ENCODE measurements around the gene ART1. TPM values are rescaled to one million over a fixed set of nuclear protein-coding genes. Genes with fewer than 3 reads are reported as not detected.
A peak's percentile ranks its signal among the peaks of the same experiment; 100 is the strongest.

ART1 gene
- total and polyA plus RNA-seq, 2 experiments from 2014 or later: 0.30 TPM; not detected in 1

DNA sequence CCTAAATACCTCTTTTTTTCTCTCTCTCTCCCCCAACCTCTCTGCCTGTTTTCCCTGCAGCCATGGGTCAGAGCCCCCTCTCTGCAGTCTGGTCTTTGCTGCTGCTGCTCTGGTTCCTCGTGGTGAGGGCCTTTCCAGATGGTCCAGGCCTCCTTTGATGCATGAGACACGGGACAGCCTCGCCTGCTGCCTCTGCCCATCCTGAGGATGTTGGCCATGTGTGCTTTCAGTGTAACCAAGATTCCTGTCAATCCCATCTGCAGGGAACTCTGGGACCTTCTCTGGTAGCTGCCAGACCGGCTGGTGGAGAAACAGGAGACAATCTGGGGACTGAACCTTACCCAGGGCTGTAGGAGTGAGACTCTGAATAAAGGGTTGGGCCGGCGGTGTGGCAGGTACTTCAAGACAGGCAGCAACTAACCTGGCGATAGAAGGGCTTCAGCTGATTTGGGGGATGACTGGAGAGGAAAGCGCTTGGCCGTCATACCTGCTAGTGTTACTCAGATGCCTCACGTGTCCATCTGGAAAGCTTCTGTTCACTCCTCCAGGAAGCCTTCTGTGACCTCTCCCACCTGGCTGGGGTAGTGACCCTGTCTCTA is 19.2 kb downstream of the ART1 start:
- TF ChIP-seq, protein P1, sequence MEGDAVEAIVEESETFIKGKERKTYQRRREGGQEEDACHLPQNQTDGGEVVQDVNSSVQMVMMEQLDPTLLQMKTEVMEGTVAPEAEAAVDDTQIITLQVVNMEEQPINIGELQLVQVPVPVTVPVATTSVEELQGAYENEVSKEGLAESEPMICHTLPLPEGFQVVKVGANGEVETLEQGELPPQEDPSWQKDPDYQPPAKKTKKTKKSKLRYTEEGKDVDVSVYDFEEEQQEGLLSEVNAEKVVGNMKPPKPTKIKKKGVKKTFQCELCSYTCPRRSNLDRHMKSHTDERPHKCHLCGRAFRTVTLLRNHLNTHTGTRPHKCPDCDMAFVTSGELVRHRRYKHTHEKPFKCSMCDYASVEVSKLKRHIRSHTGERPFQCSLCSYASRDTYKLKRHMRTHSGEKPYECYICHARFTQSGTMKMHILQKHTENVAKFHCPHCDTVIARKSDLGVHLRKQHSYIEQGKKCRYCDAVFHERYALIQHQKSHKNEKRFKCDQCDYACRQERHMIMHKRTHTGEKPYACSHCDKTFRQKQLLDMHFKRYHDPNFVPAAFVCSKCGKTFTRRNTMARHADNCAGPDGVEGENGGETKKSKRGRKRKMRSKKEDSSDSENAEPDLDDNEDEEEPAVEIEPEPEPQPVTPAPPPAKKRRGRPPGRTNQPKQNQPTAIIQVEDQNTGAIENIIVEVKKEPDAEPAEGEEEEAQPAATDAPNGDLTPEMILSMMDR (IDR thresholded peaks at IDR 0.05; ENCODE audit: low read depth, low read length): no peak
- H3K4me1 ChIP-seq (ENCODE audit: low read depth): no peaks in the 10 kb centered on the region
- H3K4me3 ChIP-seq: no peak overlapping the region
- no peaks in the 10 kb centered on the region for H3K36me3 ChIP-seq
- no peak for DNase-seq (ENCODE audit: low read depth in 1 of 2, low spot score in 1 of 2)
- no peaks in the 10 kb centered on the region for H3K9me3 ChIP-seq (ENCODE audit: low read depth)
- no peaks in the 10 kb centered on the region for H3K27me3 ChIP-seq
- H3K27ac ChIP-seq: no peak overlapping the region

DNA sequence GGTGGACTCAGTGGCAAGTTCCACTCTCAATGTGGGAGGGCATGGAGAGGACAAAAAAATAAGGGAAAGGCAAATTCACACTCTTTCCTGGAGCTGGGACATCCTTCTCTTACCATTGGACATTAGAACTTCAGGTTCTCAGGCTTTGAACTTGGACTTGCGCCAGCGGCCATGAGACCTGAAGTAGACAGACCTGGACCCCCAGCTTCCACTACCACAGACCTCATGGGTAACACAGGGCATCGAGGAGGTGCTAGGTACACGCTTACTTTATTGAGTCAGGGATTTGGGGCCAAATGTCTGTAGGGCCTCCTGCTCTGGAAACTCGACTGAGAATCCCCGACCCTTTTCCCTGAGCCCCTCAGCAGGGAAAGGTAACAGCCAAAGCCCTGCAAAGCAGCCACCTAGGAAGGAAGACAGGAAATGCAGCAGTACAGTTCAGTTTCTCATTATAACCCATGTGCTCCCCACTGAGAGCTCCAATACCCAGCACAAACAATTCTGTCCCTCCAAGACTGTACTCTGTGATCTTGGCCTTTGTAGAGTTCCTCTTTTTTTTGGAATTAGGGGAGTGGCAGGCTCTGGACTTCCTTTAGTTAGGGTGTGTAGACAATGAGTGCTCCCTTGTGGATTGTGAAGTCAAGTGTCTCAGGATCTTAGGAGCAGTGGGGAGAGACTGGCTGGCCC is 20.6 kb downstream of the ART1 start:
- H3K27me3 ChIP-seq: no peaks in the 10 kb centered on the region
- no peaks in the 10 kb centered on the region for H3K9me3 ChIP-seq (ENCODE audit: low read depth)
- H3K4me3 ChIP-seq: no peak overlapping the region
- no peak for DNase-seq (ENCODE audit: low read depth in 1 of 2, low spot score in 1 of 2)
- TF ChIP-seq, protein P1 (IDR thresholded peaks at IDR 0.05; ENCODE audit: low read depth, low read length): no peak
- H3K36me3 ChIP-seq: no peaks in the 10 kb centered on the region
- H3K4me1 ChIP-seq (ENCODE audit: low read depth): peaks cover 9% of the 10 kb centered on the region
- H3K27ac ChIP-seq: no peak overlapping the region

DNA sequence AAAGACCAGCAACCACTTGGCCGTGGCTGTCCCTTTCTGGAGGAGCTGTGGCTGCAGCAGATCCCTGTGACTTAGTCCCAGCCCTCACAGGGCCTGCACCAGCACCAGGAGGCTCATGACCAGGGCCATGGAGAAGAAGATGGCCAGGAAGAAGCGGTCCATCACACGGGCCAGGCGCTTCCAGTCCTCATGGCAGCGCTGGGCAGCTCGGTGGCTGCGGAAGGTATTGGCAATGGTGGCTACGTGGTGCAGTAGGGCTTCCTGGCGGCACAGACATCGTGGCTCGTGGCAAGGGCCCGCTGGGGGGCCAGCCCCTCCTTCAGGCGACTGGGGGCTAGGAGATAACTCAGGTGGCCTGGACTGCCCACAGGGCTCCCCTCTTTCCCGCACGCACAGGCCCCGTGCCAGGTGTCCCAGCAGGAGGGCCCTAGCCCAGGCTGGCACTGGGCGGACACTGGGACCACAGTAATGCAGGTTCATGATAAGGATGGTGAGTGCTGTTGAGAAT is 21.1 kb downstream of the ART1 start:
- TF ChIP-seq, protein P1 (IDR thresholded peaks at IDR 0.05; ENCODE audit: low read depth, low read length): no peak
- no peaks in the 10 kb centered on the region for H3K27me3 ChIP-seq
- H3K36me3 ChIP-seq: no peaks in the 10 kb centered on the region
- H3K27ac ChIP-seq: no peak overlapping the region
- H3K4me1 ChIP-seq (ENCODE audit: low read depth): peaks cover 9% of the 10 kb centered on the region
- no peak for DNase-seq (ENCODE audit: low read depth in 1 of 2, low spot score in 1 of 2)
- no peaks in the 10 kb centered on the region for H3K9me3 ChIP-seq (ENCODE audit: low read depth)
- no peak overlapping the region for H3K4me3 ChIP-seq

DNA sequence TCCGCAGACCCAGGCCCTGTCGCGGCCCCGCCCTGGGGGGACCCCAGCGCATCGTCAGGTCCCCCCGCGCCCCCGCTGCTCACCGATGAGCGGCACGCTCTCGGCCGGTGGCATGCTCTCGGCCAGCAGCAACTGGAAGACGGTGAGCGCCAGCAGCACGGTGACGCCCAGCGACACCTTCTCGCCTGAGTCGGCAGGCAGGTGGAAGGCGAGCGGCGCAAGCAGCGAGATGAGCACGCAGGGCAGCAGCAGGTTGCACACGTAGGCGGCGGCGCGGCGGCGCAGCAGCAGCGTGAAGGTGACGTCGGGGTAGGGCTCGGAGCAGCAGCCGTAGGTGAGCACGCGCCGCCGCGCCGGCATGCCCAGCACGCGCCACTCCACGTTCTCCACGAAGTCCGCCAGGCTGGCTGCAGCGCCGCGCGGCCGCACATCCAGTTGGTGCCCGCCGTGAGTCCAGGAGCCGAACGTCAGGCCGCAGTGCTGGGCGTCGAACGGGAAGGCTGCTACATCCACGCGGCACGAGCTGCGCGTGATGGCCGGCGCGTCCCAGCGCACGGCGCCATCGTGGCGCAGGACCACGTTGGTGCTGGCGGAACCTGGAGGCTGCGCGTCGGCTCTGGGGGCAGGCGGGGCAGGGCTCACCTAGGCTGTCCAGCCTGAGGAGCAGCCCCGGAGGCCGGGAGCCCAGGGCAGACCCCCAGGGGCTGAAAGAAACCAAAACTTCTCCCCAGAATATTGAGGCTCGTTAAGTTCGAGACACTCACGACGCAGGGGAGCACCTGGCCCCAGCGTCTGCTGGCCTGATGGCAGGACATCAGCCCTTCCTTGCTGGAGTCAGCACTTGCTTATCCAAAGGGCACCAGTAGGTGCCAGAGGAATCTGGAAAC is 22.5 kb downstream of the ART1 start:
- no peak for DNase-seq (ENCODE audit: low read depth in 1 of 2, low spot score in 1 of 2)
- no peak overlapping the region for H3K4me3 ChIP-seq
- H3K9me3 ChIP-seq (ENCODE audit: low read depth): no peaks in the 10 kb centered on the region
- TF ChIP-seq, protein P1 (IDR thresholded peaks at IDR 0.05; ENCODE audit: low read depth, low read length): no peak
- H3K36me3 ChIP-seq: no peaks in the 10 kb centered on the region
- H3K4me1 ChIP-seq (ENCODE audit: low read depth): peaks cover 9% of the 10 kb centered on the region
- no peaks in the 10 kb centered on the region for H3K27me3 ChIP-seq
- H3K27ac ChIP-seq: no peak overlapping the region

DNA sequence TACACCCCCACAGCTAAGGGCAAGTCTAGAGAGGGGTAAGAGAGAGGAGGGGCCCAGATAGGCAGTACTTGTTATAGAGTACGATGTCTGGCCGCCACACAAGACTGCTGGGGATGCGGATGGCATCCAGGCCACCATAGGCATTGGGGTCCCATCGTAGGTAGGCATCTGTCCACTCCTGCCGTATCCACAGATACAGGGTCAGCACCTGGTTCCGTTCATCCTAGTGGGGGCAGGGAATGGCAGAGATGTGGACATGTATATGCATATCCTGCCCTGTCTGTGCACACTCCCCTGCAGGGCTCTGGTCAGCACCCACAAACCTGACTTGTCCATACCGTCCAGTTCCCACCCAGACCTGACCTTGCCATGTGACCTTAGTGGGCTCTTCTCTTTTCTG is 24.2 kb downstream of the ART1 start:
- H3K27me3 ChIP-seq: no peaks in the 10 kb centered on the region
- DNase-seq (ENCODE audit: low read depth in 1 of 2, low spot score in 1 of 2): no peak
- H3K4me3 ChIP-seq: no peak overlapping the region
- H3K9me3 ChIP-seq (ENCODE audit: low read depth): no peaks in the 10 kb centered on the region
- TF ChIP-seq, protein P1 (IDR thresholded peaks at IDR 0.05; ENCODE audit: low read depth, low read length): no peak
- H3K4me1 ChIP-seq (ENCODE audit: low read depth): peaks cover 9% of the 10 kb centered on the region
- H3K27ac ChIP-seq: peak overlapping the region; percentile 68
- peaks cover 9% of the 10 kb centered on the region for H3K36me3 ChIP-seq

All from cardiac muscle cell (in vitro differentiated cells and primary cell).